IMR-90 (cell line): ENCODE data around the gene GOLGA6A.

Experiments
- MAFK ChIP-seq: IDR thresholded peaks from 2 replicates; pipeline ENCODE4 v1.6.1; 2012; ENCODE audit warnings: low read depth, low read length, improper control_type of control experiment
- TF ChIP-seq, protein P1 (sequence below): conservative IDR thresholded peaks from 2 replicates; pipeline ENCODE4 v1.5.1; 2012; ENCODE audit warnings: mild to moderate bottlenecking, low read depth, low read length, improper control_type of control experiment
- TF ChIP-seq, protein P2 (sequence below): fragments of 150-350 bp; IDR thresholded peaks from 2 replicates; pipeline ENCODE4 v1.6.1; 2017; ENCODE audit warnings: mild to moderate bottlenecking, antibody characterized with exemption, low read length, low read depth

DNA sequence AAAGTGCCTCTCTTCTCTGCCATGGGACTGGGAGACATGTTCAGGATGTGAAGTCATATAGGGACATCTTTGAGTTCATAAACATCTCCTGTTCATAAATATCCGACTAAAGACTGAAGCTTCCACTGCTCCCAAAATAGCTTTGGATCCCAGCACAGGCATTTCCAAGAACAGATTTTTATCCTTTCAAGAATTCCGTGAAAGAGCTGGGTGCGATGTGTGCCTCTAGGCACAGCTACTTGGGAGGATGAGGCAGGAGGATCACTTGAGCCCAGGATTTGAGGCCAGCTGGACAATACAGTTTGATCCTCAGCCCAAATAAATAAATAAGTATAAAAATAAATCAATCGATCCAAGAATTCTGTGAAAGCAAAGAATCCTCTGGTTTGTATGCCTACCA lies 41.3 kb upstream of the GOLGA6A start:
- TF ChIP-seq, protein P1, sequence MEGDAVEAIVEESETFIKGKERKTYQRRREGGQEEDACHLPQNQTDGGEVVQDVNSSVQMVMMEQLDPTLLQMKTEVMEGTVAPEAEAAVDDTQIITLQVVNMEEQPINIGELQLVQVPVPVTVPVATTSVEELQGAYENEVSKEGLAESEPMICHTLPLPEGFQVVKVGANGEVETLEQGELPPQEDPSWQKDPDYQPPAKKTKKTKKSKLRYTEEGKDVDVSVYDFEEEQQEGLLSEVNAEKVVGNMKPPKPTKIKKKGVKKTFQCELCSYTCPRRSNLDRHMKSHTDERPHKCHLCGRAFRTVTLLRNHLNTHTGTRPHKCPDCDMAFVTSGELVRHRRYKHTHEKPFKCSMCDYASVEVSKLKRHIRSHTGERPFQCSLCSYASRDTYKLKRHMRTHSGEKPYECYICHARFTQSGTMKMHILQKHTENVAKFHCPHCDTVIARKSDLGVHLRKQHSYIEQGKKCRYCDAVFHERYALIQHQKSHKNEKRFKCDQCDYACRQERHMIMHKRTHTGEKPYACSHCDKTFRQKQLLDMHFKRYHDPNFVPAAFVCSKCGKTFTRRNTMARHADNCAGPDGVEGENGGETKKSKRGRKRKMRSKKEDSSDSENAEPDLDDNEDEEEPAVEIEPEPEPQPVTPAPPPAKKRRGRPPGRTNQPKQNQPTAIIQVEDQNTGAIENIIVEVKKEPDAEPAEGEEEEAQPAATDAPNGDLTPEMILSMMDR, result no peak
- TF ChIP-seq MAFK, result no peak
- TF ChIP-seq, protein P2, sequence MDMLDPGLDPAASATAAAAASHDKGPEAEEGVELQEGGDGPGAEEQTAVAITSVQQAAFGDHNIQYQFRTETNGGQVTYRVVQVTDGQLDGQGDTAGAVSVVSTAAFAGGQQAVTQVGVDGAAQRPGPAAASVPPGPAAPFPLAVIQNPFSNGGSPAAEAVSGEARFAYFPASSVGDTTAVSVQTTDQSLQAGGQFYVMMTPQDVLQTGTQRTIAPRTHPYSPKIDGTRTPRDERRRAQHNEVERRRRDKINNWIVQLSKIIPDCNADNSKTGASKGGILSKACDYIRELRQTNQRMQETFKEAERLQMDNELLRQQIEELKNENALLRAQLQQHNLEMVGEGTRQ, result no peak
